Karpas-422 (cell line): ENCODE data around the gene SULT1A2. TPM values are rescaled to one million over a fixed set of nuclear protein-coding genes. Genes with fewer than 3 reads are reported as not detected.
A peak's percentile ranks its signal among the peaks of the same experiment; 100 is the strongest.
"Not testable (repeated sequence)": the region's sequence is repeated elsewhere in the genome, so short reads cannot be mapped to it uniquely, and the experiment has no call there.

Source experiments
- DNase-seq: peaks from one replicate; pipeline ENCODE4 v3.0.0-alpha.2; 2015
- H2AFZ ChIP-seq: fragments of 200-600 bp; sonication (generic); 2 replicates; pipeline ENCODE4 v1.6.1; 2014; ENCODE audit warnings: antibody characterized with exemption, low read length, mixed read lengths
- H3K27ac ChIP-seq: fragments of 200-600 bp; sonication (generic); 2 replicates; pipeline ENCODE4 v1.5.1; 2014; ENCODE audit warnings: mild to moderate bottlenecking, low read length, moderate library complexity
- H3K27me3 ChIP-seq: fragments of 200-600 bp; sonication (generic); 2 replicates; pipeline ENCODE4 v1.6.1; 2014; ENCODE audit warnings: low read length, mixed read lengths
- H3K36me3 ChIP-seq: fragments of 200-600 bp; sonication (generic); 2 replicates; pipeline ENCODE4 v1.6.1; 2014; ENCODE audit warnings: low read length, mixed read lengths; ENCODE audit not compliant: insufficient read depth
- H3K4me1 ChIP-seq: fragments of 200-600 bp; sonication (generic); 2 replicates; pipeline ENCODE4 v1.6.1; 2014; ENCODE audit warnings: mild to moderate bottlenecking, low read length, mixed read lengths
- H3K4me2 ChIP-seq: fragments of 200-600 bp; sonication (generic); 2 replicates; pipeline ENCODE4 v1.6.1; 2014; ENCODE audit warnings: low read length, low read depth, mild to moderate bottlenecking; ENCODE audit not compliant: poor library complexity, severe bottlenecking
- H3K4me3 ChIP-seq: fragments of 200-600 bp; sonication (generic); 2 replicates; pipeline ENCODE4 v1.5.1; 2014; ENCODE audit warnings: mild to moderate bottlenecking, antibody characterized with exemption, low read length, mixed read lengths
- H3K79me2 ChIP-seq: fragments of 200-600 bp; sonication (generic); 2 replicates; pipeline ENCODE4 v1.6.1; 2014; ENCODE audit warnings: mild to moderate bottlenecking, low read length, mixed read lengths
- H3K9ac ChIP-seq: fragments of 200-600 bp; sonication (generic); 2 replicates; pipeline ENCODE4 v1.6.0; 2014; ENCODE audit warnings: low read length
- H3K9me2 ChIP-seq: fragments of 200-600 bp; sonication (generic), shearing (Covaris generic); replicated peaks from 2 replicates; pipeline ENCODE4 v1.6.0; 2014; ENCODE audit warnings: mild to moderate bottlenecking, low read length, moderate library complexity; ENCODE audit not compliant: insufficient read depth
- H3K9me3 ChIP-seq: fragments of 300-700, 200-600 bp; sonication (generic); 2 replicates; pipeline ENCODE4 v1.6.1; 2014; ENCODE audit warnings: low read length, mixed read lengths
- H4K20me1 ChIP-seq: fragments of 200-600 bp; sonication (generic); 2 replicates; pipeline ENCODE4 v1.6.1; 2014; ENCODE audit warnings: mild to moderate bottlenecking, antibody characterized with exemption, low read length, low read depth; ENCODE audit not compliant: insufficient read depth
- total RNA-seq: library from RNA; depleted of rRNA; stranded (reverse); fragments of >200 nt; shearing (Covaris generic); gene quantifications from 2 replicates; pipeline ENCODE4 v1.2.3, GENCODE V29; 2014; ENCODE audit warnings: low replicate concordance

The SULT1A2 gene
- total RNA-seq, 1 experiment from 2014 or later: 16.1 TPM

GRCh38 chr16:28622532-28623171, 25.8 kb upstream of the SULT1A2 start:
- H3K27me3 ChIP-seq, DNase-seq, H4K20me1 ChIP-seq, H2AFZ ChIP-seq, H3K9me3 ChIP-seq, H3K9me2 ChIP-seq: not testable (repeated sequence)
- Histone ChIP-seq H3K27ac (peak overlapping the region; percentile 96), H3K4me3 (peak overlapping the region; percentile 80), H3K4me1 (peaks cover 46% of the 10 kb centered on the region), H3K9ac (peak overlapping the region; percentile 95), H3K79me2 (peaks cover 32% of the 10 kb centered on the region), H3K4me2 (peak overlapping the region; percentile 88), H3K36me3 (peaks cover 23% of the 10 kb centered on the region)

- Histone ChIP-seq H3K9me3 (no peaks in the 10 kb centered on the region), H3K27ac (peak overlapping the region; percentile 96), H3K36me3 (peaks cover 30% of the 10 kb centered on the region), H3K4me3 (peak overlapping the region; percentile 80), H2AFZ (no peak overlapping the region), H3K79me2 (peaks cover 32% of the 10 kb centered on the region), H3K9me2 (no peaks in the 10 kb centered on the region), H4K20me1 (no peaks in the 10 kb centered on the region), H3K4me2 (peak overlapping the region; percentile 88), H3K9ac (peak overlapping the region; percentile 95), H3K4me1 (peaks cover 57% of the 10 kb centered on the region), H3K27me3 (no peaks in the 10 kb centered on the region)
- DNase-seq: peak; percentile 83
Observed at GRCh38 chr16:28621481-28622155, 24.8 kb upstream of the SULT1A2 start.

GRCh38 chr16:28620316-28620715, 23.5 kb upstream of the SULT1A2 start:
- H3K9me3 ChIP-seq, H4K20me1 ChIP-seq, H2AFZ ChIP-seq, H3K27me3 ChIP-seq, H3K9me2 ChIP-seq: not testable (repeated sequence)
- H3K4me1 ChIP-seq: peaks cover 69% of the 10 kb centered on the region
- peak overlapping the region; percentile 8; the same call in 1 of the 2 replicates for H3K9ac ChIP-seq
- peak; percentile 52 for DNase-seq
- peaks cover 32% of the 10 kb centered on the region for H3K79me2 ChIP-seq
- H3K4me2 ChIP-seq: peak overlapping the region; percentile 88
- peaks cover 31% of the 10 kb centered on the region for H3K36me3 ChIP-seq
- peak overlapping the region; percentile 80; the same call in 1 of the 2 replicates for H3K4me3 ChIP-seq
- H3K27ac ChIP-seq: peak overlapping the region; percentile 96

GRCh38 chr16:28617874-28618273, 21.0 kb upstream of the SULT1A2 start:
- H2AFZ ChIP-seq: no peak overlapping the region
- peaks cover 23% of the 10 kb centered on the region for H3K79me2 ChIP-seq
- H4K20me1 ChIP-seq: no peaks in the 10 kb centered on the region
- H3K27ac ChIP-seq: peak overlapping the region; percentile 96
- no peaks in the 10 kb centered on the region for H3K27me3 ChIP-seq
- no peaks in the 10 kb centered on the region for H3K9me3 ChIP-seq
- peaks cover 31% of the 10 kb centered on the region for H3K36me3 ChIP-seq
- peak overlapping the region; percentile 65 for H3K9ac ChIP-seq
- peak overlapping the region; percentile 47; the same call in 1 of the 2 replicates for H3K4me3 ChIP-seq
- H3K9me2 ChIP-seq: no peaks in the 10 kb centered on the region
- H3K4me1 ChIP-seq: peaks cover 73% of the 10 kb centered on the region
- DNase-seq: peak; percentile 95
- H3K4me2 ChIP-seq: peak overlapping the region; percentile 64

GRCh38 chr16:28616636-28617035, 19.8 kb upstream of the SULT1A2 start:
- no peaks in the 10 kb centered on the region for H3K27me3 ChIP-seq
- no peak overlapping the region for H2AFZ ChIP-seq
- H3K36me3 ChIP-seq: peaks cover 25% of the 10 kb centered on the region
- peak overlapping the region; percentile 48 for H3K9ac ChIP-seq
- H3K27ac ChIP-seq: peak overlapping the region; percentile 96
- H3K79me2 ChIP-seq: peaks cover 11% of the 10 kb centered on the region
- no peak overlapping the region; the same call in 1 of the 2 replicates for H3K4me3 ChIP-seq
- peaks cover 70% of the 10 kb centered on the region for H3K4me1 ChIP-seq
- peak overlapping the region; percentile 24 for H3K4me2 ChIP-seq
- H3K9me3 ChIP-seq: no peaks in the 10 kb centered on the region
- no peaks in the 10 kb centered on the region for H3K9me2 ChIP-seq
- H4K20me1 ChIP-seq: no peaks in the 10 kb centered on the region
- peak; percentile 51 for DNase-seq

- H3K4me3 ChIP-seq, H3K9me3 ChIP-seq, DNase-seq, H3K79me2 ChIP-seq, H4K20me1 ChIP-seq, H2AFZ ChIP-seq, H3K27me3 ChIP-seq, H3K9me2 ChIP-seq, H3K9ac ChIP-seq: not testable (repeated sequence)
- H3K27ac ChIP-seq: peak overlapping the region; percentile 96
- H3K36me3 ChIP-seq: peaks cover 25% of the 10 kb centered on the region
- peak overlapping the region; percentile 47 for H3K4me2 ChIP-seq
- peaks cover 70% of the 10 kb centered on the region for H3K4me1 ChIP-seq
Observed at GRCh38 chr16:28616224-28616577, 19.4 kb upstream of the SULT1A2 start.

GRCh38 chr16:28615486-28616223, 18.8 kb upstream of the SULT1A2 start:
- H4K20me1 ChIP-seq, H3K9me3 ChIP-seq, H3K79me2 ChIP-seq, H3K27me3 ChIP-seq, H2AFZ ChIP-seq, H3K9me2 ChIP-seq, H3K4me3 ChIP-seq: not testable (repeated sequence)
- peaks cover 25% of the 10 kb centered on the region; the same call in 1 of the 2 replicates for H3K36me3 ChIP-seq
- H3K4me1 ChIP-seq: peaks cover 70% of the 10 kb centered on the region
- peak overlapping the region; percentile 96 for H3K27ac ChIP-seq
- DNase-seq: peak; percentile 75
- peak overlapping the region; percentile 47 for H3K4me2 ChIP-seq
- peak overlapping the region; percentile 41; the same call in 1 of the 2 replicates for H3K9ac ChIP-seq

- H3K36me3 ChIP-seq: peaks cover 26% of the 10 kb centered on the region; the same call in 1 of the 2 replicates
- not testable (repeated sequence) for H2AFZ ChIP-seq, H3K4me3 ChIP-seq, DNase-seq, H3K9me3 ChIP-seq, H3K27me3 ChIP-seq, H3K9me2 ChIP-seq, H3K4me2 ChIP-seq, H4K20me1 ChIP-seq
- peak overlapping the region; percentile 86 for H3K27ac ChIP-seq
- H3K4me1 ChIP-seq: peaks cover 69% of the 10 kb centered on the region
- peaks cover 10% of the 10 kb centered on the region; the same call in 1 of the 2 replicates for H3K79me2 ChIP-seq
- H3K9ac ChIP-seq: peak overlapping the region; percentile 13; the same call in 1 of the 2 replicates
Observed at GRCh38 chr16:28614561-28614960, 17.7 kb upstream of the SULT1A2 start.
